Measurements from ENCODE around the gene OR6C4. TPM values are rescaled to one million over a fixed set of nuclear protein-coding genes. Genes with fewer than 3 reads are reported as not detected.

Gene OR6C4
- total RNA-seq, 1 experiment from 2014 or later, result not detected

DNA sequence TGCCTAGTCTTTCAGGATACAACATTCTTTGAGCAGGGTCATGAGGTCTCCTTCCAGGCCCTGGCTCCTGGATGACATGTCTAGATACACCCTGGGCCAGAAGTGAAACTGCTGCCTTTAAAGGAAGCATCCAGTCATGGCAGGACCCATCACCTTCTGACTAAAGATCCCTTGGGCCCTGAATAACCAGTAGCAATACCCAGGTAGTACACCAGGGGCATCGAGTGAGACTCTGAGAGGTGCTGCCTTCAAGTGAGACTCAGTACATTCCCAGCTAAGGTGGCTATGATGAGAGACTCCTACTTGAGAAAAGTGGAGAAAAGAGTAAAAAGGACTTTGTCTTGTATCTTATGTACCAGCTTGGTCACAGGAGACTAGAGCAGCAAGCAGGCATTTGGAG lies 33.7 kb upstream of the OR6C4 start:
- H3K9me3 ChIP-seq (ENCODE audit: control insufficient read depth in 1 of 2, insufficient read depth in 1 of 2, low read depth in 1 of 2, low read length in 2 of 2), result no peaks in the 10 kb centered on the region
- H3K4me1 ChIP-seq (ENCODE audit: control insufficient read depth in 1 of 2, insufficient read depth in 2 of 2, low read length in 2 of 2), result no peaks in the 10 kb centered on the region
- ChIA-PET CTCF (no interaction called here), RAD21 (ENCODE audit: low non-redundant PET in 1 of 2, low total read pairs in 2 of 2, uncharacterized antibody in 2 of 2, unreplicated experiment in 2 of 2) (no interaction called here), POLR2A (no interaction called here)
- H3K9me2 ChIP-seq (ENCODE audit: insufficient read depth), result no peaks in the 10 kb centered on the region
- peaks cover 12% of the 10 kb centered on the region; the same call in 1 of the 2 replicates for H3K27me3 ChIP-seq (ENCODE audit: insufficient read depth, low read length)
- H3K36me3 ChIP-seq (ENCODE audit: control insufficient read depth in 1 of 2, insufficient read depth in 2 of 2, low read length in 2 of 2), result no peaks in the 10 kb centered on the region
- H2AFZ ChIP-seq (ENCODE audit: low read depth, low read length, poor library complexity, severe bottlenecking), result no peak overlapping the region
- DNase-seq (ENCODE audit: low read depth, low spot score) (no peak), ATAC-seq (peak; percentile 65)
- H3K9ac ChIP-seq (ENCODE audit: low read length), result no peak overlapping the region
- intact Hi-C loops (cut with micrococcal nuclease), result no loop called here
- no TSS peak for BruUV-seq (replicated peaks)
- H3K79me2 ChIP-seq (ENCODE audit: insufficient read depth, low read length), result no peaks in the 10 kb centered on the region
- H3K4me3 ChIP-seq (replicated peaks in 1 of 2; ENCODE audit: low read depth in 1 of 2, low read length in 2 of 2), result no peak overlapping the region
- no peak overlapping the region for H3K27ac ChIP-seq (ENCODE audit: low read depth, low read length)
- TF ChIP-seq, protein P1, sequence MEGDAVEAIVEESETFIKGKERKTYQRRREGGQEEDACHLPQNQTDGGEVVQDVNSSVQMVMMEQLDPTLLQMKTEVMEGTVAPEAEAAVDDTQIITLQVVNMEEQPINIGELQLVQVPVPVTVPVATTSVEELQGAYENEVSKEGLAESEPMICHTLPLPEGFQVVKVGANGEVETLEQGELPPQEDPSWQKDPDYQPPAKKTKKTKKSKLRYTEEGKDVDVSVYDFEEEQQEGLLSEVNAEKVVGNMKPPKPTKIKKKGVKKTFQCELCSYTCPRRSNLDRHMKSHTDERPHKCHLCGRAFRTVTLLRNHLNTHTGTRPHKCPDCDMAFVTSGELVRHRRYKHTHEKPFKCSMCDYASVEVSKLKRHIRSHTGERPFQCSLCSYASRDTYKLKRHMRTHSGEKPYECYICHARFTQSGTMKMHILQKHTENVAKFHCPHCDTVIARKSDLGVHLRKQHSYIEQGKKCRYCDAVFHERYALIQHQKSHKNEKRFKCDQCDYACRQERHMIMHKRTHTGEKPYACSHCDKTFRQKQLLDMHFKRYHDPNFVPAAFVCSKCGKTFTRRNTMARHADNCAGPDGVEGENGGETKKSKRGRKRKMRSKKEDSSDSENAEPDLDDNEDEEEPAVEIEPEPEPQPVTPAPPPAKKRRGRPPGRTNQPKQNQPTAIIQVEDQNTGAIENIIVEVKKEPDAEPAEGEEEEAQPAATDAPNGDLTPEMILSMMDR (IDR thresholded peaks at IDR 0.05 in 2 of 3, conservative IDR thresholded peaks at IDR 0.05 in 1 of 3; ENCODE audit: borderline replicate concordance in 1 of 3, insufficient read depth in 1 of 3, low read depth in 2 of 3, low read length in 2 of 3), result peak in 2 of 3 experiments; percentile 29 to 38; a peak in 4 of 6 replicates
- TF ChIP-seq, protein P2, sequence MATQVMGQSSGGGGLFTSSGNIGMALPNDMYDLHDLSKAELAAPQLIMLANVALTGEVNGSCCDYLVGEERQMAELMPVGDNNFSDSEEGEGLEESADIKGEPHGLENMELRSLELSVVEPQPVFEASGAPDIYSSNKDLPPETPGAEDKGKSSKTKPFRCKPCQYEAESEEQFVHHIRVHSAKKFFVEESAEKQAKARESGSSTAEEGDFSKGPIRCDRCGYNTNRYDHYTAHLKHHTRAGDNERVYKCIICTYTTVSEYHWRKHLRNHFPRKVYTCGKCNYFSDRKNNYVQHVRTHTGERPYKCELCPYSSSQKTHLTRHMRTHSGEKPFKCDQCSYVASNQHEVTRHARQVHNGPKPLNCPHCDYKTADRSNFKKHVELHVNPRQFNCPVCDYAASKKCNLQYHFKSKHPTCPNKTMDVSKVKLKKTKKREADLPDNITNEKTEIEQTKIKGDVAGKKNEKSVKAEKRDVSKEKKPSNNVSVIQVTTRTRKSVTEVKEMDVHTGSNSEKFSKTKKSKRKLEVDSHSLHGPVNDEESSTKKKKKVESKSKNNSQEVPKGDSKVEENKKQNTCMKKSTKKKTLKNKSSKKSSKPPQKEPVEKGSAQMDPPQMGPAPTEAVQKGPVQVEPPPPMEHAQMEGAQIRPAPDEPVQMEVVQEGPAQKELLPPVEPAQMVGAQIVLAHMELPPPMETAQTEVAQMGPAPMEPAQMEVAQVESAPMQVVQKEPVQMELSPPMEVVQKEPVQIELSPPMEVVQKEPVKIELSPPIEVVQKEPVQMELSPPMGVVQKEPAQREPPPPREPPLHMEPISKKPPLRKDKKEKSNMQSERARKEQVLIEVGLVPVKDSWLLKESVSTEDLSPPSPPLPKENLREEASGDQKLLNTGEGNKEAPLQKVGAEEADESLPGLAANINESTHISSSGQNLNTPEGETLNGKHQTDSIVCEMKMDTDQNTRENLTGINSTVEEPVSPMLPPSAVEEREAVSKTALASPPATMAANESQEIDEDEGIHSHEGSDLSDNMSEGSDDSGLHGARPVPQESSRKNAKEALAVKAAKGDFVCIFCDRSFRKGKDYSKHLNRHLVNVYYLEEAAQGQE (IDR thresholded peaks at IDR 0.05; ENCODE audit: low read depth), result no peak
- no peak for TF ChIP-seq EZH2 (IDR thresholded peaks at IDR 0.05)
- no peak for TF ChIP-seq TCF7L2 (IDR thresholded peaks at IDR 0.05; ENCODE audit: borderline replicate concordance, extremely low read depth, insufficient read depth, insufficient read length)
- no peaks in the 10 kb centered on the region for H4K20me1 ChIP-seq (ENCODE audit: insufficient read depth)
- H3K4me2 ChIP-seq (ENCODE audit: low read length), result no peak overlapping the region
